Measurements from ENCODE around the gene DDX24.
A peak's percentile ranks its signal among the peaks of the same experiment; 100 is the strongest.

The DDX24 gene

DNA sequence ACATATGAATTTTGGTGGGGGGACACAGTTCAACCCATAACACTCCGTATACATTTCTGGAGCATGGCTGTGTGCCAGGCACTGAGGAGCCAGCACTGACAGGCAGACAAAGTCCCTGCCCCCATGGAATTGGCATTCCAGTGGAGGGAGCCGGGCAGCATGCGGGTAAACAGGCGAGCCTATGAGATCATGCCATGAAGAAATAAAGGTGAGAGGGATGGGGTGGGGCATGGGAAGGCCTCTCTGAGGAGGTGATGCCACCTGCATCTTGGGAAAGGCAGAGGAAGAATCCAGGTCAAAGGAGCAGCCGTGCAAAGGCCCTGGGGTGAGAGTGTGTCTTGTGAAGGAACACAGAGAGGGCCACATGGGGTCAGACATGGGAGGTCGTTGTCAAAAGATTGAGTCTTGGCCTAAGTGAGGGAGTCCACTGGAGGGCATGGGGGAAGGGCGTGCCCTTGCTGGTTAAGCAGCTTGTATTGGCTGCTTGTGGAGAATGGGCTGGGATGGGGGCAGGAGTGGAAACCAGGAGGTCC, 51.3 kb downstream of the DDX24 start:
- Mint-ChIP-seq H3K9me3 (no peaks in the 10 kb centered on the region), H3K36me3 (ENCODE audit: low read depth) (no peaks in the 10 kb centered on the region), H3K27ac (no peak overlapping the region)

DNA sequence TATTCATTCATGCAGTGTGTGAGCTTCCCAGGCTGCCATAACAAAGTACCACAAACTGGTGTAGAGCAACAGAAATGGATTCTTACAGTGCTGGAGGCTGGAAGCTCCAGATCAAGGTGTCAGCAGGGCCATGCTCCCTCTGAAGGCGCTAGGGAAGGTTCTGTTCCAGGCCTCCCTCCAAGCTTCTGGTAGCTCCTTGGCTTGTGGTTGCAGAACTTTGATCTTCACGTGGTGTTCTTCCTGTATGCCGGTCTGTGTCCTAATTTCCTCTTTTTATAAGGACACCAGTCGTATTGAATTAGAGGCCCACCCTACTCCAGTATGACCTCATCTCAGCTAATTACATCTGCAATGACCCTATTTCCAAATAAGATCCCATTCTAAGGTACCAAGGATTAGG, 51.7 kb downstream of the DDX24 start:
- no peaks in the 10 kb centered on the region for H3K9me3 Mint-ChIP-seq
- H3K36me3 Mint-ChIP-seq (ENCODE audit: low read depth), result no peaks in the 10 kb centered on the region
- H3K4me3 Mint-ChIP-seq, result no peak overlapping the region
- H3K27ac Mint-ChIP-seq, result no peak overlapping the region
- no peaks in the 10 kb centered on the region for H3K27me3 Mint-ChIP-seq (ENCODE audit: low read depth)
- peaks cover 16% of the 10 kb centered on the region for H3K4me1 Mint-ChIP-seq (ENCODE audit: low read depth)

More for the DNA sequence above, 51.3 kb downstream of the DDX24 start:
- Mint-ChIP-seq H3K4me3 (no peak overlapping the region), H3K27me3 (ENCODE audit: low read depth) (no peaks in the 10 kb centered on the region), H3K4me1 (ENCODE audit: low read depth) (peaks cover 16% of the 10 kb centered on the region)

DNA sequence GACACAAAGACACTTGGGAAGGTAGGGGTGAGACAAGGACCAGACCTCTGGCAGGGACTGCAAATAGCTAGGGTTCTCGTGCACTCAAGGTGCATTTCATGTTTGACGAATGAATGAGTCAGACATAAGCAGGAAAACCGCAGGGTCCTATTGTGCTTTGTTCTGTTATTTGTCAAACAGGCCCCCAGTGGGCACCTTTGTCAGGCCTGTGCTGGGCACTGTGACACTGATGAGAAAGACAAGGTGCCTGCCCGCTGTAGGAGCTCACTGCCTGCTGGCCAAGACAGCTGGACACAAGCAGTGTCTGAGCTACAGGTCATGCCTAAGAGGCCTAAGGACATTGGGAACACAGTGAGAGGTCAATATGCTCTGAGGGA, 52.6 kb downstream of the DDX24 start:
- Mint-ChIP-seq H3K9me3 (no peaks in the 10 kb centered on the region), H3K4me1 (ENCODE audit: low read depth) (peaks cover 16% of the 10 kb centered on the region), H3K4me3 (peak overlapping the region; percentile 54), H3K27me3 (ENCODE audit: low read depth) (peaks cover 3% of the 10 kb centered on the region), H3K36me3 (ENCODE audit: low read depth) (no peaks in the 10 kb centered on the region), H3K27ac (peak overlapping the region; percentile 14)

DNA sequence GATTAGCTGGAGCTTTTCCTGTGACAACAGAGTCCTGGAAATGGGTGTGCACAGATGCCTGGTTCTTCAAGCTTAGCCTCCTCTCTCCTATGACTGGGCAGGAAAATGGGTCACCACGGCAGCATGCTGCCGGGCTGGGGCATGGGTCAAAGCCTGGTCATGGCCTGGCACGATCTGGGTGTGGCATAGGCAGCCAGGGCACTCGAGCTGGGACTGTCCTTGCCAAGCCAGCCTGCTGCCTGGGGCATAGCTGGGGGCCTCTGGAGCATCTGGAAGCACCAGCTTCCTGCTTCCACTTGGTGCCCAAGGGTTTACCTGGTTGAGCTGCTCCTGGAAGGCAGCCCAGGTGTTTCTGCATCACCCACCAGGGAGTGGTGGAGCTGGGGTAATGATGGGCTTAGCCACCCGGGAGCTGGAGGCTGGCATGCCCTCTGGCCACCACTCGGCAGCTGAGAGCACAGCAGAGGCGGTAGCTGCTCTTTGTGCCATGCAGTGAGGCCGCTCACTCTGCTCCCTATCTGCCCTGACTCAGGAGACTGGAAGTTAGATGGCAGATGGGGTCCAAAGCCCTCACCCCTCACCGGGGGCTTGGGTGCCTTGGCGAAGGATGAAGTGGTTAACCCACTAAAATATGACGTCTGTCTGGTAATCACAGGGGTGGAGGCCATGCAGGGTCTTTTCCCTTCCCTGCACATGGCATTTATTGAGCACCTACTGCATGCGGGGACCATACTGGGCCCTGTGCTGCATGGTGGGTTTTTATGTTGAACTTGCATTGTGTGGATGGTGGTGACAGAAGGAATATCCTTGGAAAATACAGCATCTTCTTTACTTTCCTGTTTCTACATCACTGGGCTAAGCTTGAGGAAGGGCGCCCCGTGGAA, 53.2 kb downstream of the DDX24 start:
- peaks cover 22% of the 10 kb centered on the region for H3K4me1 Mint-ChIP-seq (ENCODE audit: low read depth)
- H3K27ac Mint-ChIP-seq, result peak overlapping the region; percentile 21
- H3K36me3 Mint-ChIP-seq (ENCODE audit: low read depth), result no peaks in the 10 kb centered on the region
- no peaks in the 10 kb centered on the region for H3K9me3 Mint-ChIP-seq
- H3K4me3 Mint-ChIP-seq, result peak overlapping the region; percentile 54
- peaks cover 6% of the 10 kb centered on the region for H3K27me3 Mint-ChIP-seq (ENCODE audit: low read depth)

DNA sequence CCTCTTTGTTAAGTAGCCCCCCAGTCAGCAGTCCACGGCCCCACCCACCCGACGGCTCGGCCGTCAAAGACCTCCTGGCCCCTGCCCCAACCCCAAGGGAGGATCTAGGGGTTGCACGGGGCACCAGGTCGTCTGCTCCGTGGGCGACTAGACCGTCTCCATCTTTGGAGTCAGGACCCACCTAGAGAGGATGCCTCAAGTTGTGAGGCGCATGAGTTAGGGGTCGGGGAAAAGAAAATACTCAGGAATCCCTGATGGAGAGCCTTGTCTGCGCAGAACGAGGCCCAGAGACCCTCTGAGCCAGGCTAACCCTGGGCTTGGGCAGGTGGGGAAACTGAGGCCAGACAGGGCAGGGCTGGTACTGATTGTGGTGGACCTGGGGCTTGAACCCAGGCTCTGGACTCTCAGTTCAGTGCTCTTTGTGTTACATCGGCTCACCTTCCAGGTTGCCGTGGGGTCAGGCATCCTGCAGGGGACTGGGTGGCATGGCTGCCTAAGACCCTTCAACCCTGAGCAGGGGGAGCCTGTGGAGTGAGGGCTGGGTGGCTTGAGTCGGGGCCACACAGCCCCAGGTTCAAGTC, 54.0 kb downstream of the DDX24 start:
- Mint-ChIP-seq H3K36me3 (ENCODE audit: low read depth) (no peaks in the 10 kb centered on the region), H3K4me3 (peak overlapping the region; percentile 32)

DNA sequence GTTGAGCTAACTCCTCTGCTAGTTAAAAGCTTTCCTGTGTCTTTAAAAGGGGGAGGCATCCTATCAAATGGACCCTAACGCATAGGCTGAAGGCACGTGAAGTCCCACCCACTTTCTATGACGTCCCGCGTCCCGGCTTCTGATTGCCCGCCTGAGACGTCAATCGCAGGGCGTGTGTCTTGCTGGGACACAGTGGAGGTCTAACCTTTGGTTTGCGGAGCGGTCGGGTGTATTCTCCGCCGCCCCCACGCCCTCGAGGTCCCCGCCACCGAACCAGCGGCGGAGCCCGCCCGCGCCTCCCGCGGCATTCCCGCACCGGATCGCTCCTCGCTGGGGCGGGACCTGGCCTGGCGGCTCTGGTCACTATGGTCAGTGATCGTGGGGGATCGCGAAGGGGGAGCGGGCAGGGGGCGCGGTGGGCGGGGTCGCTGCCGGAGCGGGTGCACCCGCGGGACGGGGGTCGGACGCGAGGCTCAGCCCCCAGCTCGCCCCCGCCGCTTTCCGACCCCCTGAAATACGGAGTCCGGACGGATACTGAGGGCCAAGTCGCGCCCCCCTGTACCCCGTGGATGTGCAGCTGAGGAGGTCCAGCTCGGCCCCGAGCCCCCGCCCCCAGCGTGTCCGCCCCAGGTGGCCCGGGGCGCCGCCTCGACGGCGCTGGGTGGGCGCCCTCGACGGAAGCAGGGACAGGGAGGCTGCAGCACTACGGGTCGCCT, 54.7 kb downstream of the DDX24 start, which contains the start of gene OTUB2:
Gene OTUB2 (plus strand): TSS at position 168 of the 716 bp plus-strand sequence. CDS start 198 bp downstream, at position 366.
- Mint-ChIP-seq H3K27me3 (ENCODE audit: low read depth) (peaks cover 6% of the 10 kb centered on the region), H3K9me3 (no peaks in the 10 kb centered on the region), H3K27ac (peak within 1 kb of the TSS; percentile 37), H3K4me1 (ENCODE audit: low read depth) (peaks cover 37% of the 10 kb centered on the region), H3K36me3 (ENCODE audit: low read depth) (no peaks in the 10 kb centered on the region), H3K4me3 (peak within 1 kb of the TSS; percentile 70)

More for the DNA sequence above, 54.0 kb downstream of the DDX24 start:
- Mint-ChIP-seq H3K4me1 (ENCODE audit: low read depth) (peaks cover 31% of the 10 kb centered on the region), H3K27ac (no peak overlapping the region), H3K27me3 (ENCODE audit: low read depth) (peaks cover 6% of the 10 kb centered on the region), H3K9me3 (no peaks in the 10 kb centered on the region)

DNA sequence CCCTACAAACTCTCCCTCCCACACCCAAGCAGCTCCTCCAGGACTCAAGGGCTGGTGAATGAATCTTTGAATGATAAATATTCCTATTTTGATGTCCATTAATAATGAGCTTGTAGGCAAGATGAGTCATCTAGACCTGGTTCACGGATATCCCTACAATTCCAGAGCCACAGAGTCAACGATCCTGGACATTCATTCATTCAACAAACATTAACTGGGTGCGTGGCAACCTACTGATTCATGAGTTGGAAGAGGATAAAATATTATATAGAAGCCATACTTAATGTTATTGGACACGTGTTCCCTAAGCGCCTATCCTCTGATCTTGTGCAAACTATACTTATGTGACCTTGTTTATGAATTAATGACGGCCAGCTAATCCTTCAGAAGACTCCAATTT, 55.3 kb downstream of the DDX24 start:
- peak overlapping the region; percentile 70 for H3K4me3 Mint-ChIP-seq
- H3K9me3 Mint-ChIP-seq, result no peaks in the 10 kb centered on the region
- no peak overlapping the region for H3K27ac Mint-ChIP-seq
- H3K4me1 Mint-ChIP-seq (ENCODE audit: low read depth), result peaks cover 43% of the 10 kb centered on the region
- H3K36me3 Mint-ChIP-seq (ENCODE audit: low read depth), result no peaks in the 10 kb centered on the region
- H3K27me3 Mint-ChIP-seq (ENCODE audit: low read depth), result peaks cover 6% of the 10 kb centered on the region

DNA sequence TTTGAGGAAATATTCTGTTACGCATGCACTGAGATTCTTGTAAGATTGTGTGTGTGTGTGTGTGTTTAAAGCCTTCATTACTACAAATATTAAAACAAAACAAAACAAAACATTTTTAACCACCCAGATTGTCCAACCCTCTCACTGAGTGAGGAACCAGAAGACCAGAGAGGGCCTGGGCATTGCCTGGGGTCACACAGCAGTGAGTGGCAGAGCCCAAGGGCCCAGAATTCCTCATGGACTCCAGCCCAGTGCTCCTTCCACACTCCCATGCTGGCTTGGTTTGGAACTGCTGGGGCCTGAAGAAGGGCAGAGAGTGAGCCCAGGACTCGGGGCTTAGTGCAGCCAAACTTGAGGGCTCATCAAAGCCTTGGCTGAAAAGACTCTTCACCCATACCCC, 56.5 kb downstream of the DDX24 start:
- no peak overlapping the region for H3K27ac Mint-ChIP-seq
- peaks cover 50% of the 10 kb centered on the region for H3K4me1 Mint-ChIP-seq (ENCODE audit: low read depth)
- no peaks in the 10 kb centered on the region for H3K36me3 Mint-ChIP-seq (ENCODE audit: low read depth)
- no peak overlapping the region for H3K4me3 Mint-ChIP-seq
- no peaks in the 10 kb centered on the region for H3K9me3 Mint-ChIP-seq
- H3K27me3 Mint-ChIP-seq (ENCODE audit: low read depth), result peaks cover 11% of the 10 kb centered on the region

DNA sequence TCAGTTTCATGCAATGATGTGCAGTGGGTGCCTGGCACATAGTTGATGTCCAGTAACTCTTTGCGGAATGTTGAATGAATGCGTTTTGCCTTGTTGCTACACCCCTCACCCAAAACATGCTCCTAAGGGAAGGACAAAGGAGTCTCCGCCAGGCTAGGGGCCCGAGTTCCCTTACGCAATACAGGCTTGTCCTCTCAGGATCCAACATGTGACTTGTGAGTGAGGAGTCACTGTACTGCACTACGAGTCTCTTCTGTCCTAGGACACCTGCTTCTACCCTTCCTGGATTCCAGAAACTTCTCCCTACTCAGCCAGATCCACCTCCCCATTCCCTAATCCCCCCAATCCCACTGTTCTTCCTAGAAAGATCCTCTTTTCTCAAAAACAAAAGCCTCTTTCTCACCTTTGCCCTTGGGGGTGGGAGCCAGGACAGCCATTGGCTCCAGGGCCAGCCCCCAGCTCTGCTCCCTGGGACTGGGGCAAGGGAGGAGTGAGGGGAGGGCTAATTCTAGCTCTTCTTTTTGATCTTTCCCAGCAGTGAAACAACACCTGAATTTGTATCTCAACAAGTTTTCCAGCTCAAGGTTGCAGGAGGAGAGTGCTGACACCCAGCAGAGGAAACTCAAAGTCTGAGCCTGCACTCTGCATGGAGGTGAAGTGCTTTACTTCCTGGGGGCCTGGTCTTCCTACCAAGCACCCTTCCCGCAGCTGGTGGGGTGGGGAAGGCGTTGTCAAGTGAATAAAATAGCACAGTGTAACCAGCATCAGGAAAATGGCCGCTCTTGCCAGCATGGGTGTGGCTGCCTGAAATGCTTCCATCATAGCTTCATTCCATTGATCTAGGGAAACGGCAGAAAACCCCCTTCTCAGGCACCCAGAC, 58.2 kb downstream of the DDX24 start:
- Mint-ChIP-seq H3K27ac (peak overlapping the region; percentile 68), H3K4me1 (ENCODE audit: low read depth) (peaks cover 40% of the 10 kb centered on the region), H3K27me3 (ENCODE audit: low read depth) (peaks cover 17% of the 10 kb centered on the region), H3K9me3 (no peaks in the 10 kb centered on the region), H3K36me3 (ENCODE audit: low read depth) (no peaks in the 10 kb centered on the region), H3K4me3 (no peak overlapping the region)

DNA sequence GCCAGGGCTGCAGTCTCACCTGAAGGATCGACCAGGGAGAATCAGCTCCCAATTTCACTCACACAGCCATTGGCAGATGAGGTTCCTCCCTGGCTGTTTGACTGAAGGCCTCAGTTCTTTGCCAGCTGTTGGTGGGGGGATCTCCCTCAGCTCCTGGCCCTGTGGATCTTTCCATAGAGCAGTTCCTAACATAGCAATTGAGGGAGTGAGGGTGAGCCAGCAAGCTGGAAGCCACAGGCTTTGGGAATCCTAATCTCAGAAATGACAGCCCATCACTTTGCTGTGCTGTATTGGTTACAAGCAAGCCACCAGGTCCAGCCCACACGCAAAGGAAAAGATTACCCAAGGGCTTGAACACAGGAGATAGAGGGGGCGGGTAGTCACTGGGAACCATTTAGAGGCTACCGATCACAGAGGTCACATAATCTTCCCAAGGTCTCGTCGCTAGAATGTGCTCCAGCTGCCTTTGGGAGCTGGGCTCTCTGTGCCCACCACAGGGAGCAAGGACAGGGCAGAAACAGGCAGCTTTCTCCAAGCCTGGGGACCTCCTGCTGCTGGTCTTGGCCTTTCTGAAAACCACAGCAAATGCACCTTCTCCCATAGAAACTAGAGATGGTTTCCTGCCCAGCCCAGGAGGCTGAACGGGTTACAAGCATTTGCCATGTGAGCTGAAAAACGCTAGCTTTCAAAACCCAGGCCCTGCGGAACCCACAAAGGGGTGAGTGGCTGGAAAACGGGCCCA, 59.4 kb downstream of the DDX24 start:
- Mint-ChIP-seq H3K4me1 (ENCODE audit: low read depth) (peaks cover 40% of the 10 kb centered on the region), H3K9me3 (no peaks in the 10 kb centered on the region), H3K27ac (peak overlapping the region; percentile 56), H3K36me3 (ENCODE audit: low read depth) (no peaks in the 10 kb centered on the region), H3K27me3 (ENCODE audit: low read depth) (peaks cover 19% of the 10 kb centered on the region), H3K4me3 (peak overlapping the region; percentile 13)

DNA sequence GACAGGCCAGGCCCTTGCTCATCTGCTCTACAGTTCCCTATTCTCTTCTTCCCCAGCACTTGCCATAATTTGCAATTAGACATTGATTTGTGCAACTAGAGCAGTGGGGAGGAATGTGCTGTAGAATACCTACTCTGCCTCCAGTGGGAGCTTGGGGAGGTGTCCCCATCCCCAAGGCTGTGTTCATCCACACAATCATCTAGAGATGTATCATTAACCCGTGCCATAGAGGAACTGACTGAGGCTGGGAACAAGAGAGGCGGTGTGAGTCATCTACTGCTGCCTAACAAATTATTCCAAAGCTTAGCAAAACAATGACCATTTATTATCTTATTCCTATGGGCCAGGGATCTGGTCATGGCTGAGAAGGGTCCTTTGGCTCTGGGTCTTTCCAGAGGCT, 60.0 kb downstream of the DDX24 start:
- H3K9me3 Mint-ChIP-seq, result no peaks in the 10 kb centered on the region
- peaks cover 19% of the 10 kb centered on the region for H3K27me3 Mint-ChIP-seq (ENCODE audit: low read depth)
- no peaks in the 10 kb centered on the region for H3K36me3 Mint-ChIP-seq (ENCODE audit: low read depth)
- H3K4me3 Mint-ChIP-seq, result no peak overlapping the region
- no peak overlapping the region for H3K27ac Mint-ChIP-seq
- H3K4me1 Mint-ChIP-seq (ENCODE audit: low read depth), result peaks cover 39% of the 10 kb centered on the region

DNA sequence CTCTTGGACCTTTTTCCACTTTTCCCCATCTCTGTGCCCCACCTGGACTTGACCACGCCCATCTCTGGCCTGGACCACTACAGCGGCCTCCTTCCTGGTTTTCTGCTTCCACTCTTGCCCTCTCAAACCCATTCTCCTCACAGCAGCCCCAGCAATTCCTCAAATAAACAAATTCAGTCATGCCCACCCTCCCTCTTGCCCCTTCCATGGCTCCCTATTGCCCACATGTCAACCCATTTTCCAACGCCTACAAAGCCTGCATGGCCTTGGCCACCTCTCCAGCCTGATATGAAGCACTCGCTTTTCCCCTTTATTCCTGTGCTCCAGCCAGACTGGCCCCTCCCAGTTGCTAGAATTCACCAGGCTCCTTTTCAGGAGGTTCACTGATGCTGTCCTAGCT, 60.7 kb downstream of the DDX24 start:
- no peaks in the 10 kb centered on the region for H3K9me3 Mint-ChIP-seq
- H3K4me1 Mint-ChIP-seq (ENCODE audit: low read depth), result peaks cover 36% of the 10 kb centered on the region
- peaks cover 19% of the 10 kb centered on the region for H3K27me3 Mint-ChIP-seq (ENCODE audit: low read depth)
- no peak overlapping the region for H3K4me3 Mint-ChIP-seq
- peak overlapping the region; percentile 28 for H3K27ac Mint-ChIP-seq
- no peaks in the 10 kb centered on the region for H3K36me3 Mint-ChIP-seq (ENCODE audit: low read depth)

DNA sequence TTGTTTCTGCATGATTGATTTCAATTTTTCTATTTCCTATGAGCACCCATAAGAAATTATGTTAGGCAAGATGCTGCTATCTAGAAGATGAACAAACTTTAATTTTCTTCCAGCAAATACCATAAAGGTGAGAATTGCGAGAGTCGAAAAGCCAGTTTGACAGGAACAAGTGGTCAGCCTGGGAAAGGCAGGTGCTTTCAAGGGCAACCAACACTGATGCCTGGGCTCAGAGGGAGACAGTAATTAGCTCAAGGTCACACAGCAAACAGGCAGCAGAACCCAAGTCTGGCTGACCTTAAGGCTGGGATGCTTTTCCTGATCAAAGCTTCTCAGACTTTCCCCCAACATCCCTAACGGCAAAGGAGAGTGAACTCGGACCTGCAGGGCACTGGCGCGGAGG, 61.7 kb downstream of the DDX24 start:
- H3K27me3 Mint-ChIP-seq (ENCODE audit: low read depth), result peaks cover 19% of the 10 kb centered on the region
- no peak overlapping the region for H3K27ac Mint-ChIP-seq
- no peak overlapping the region for H3K4me3 Mint-ChIP-seq
- peaks cover 40% of the 10 kb centered on the region for H3K4me1 Mint-ChIP-seq (ENCODE audit: low read depth)
- H3K36me3 Mint-ChIP-seq (ENCODE audit: low read depth), result no peaks in the 10 kb centered on the region
- no peaks in the 10 kb centered on the region for H3K9me3 Mint-ChIP-seq
